Activated naive CD4-positive, alpha-beta T cell treated with anti-CD3 and anti-CD28 coated beads for 36 hours (primary cell): ENCODE results near the gene C10orf67. TPM values are rescaled to one million over a fixed set of nuclear protein-coding genes. Genes with fewer than 3 reads are reported as not detected.

Source experiments
- CTCF ChIA-PET: fragments of 350-600 bp; sonication (Branson Sonifier 250); formaldehyde crosslinking; loops from one replicate; lab custom pipeline; 2021; ENCODE audit warnings: antibody characterized with exemption; lab: Charles Lee
- DNase-seq: peaks from one replicate; pipeline ENCODE4 v3.0.0-alpha.2; 2020
- H3K27ac Mint-ChIP-seq: one replicate; pipeline ENCODE4 v1.8.0; 2021; ENCODE audit warnings: mild to moderate bottlenecking, mixed read lengths
- H3K27me3 Mint-ChIP-seq: one replicate; pipeline ENCODE4 v1.8.0; 2021; ENCODE audit warnings: low read depth, mixed read lengths
- H3K36me3 Mint-ChIP-seq: one replicate; pipeline ENCODE4 v1.8.0; 2021; ENCODE audit warnings: low read depth, mixed read lengths
- H3K4me1 Mint-ChIP-seq: one replicate; pipeline ENCODE4 v1.8.0; 2021; ENCODE audit warnings: low read depth, mixed read lengths
- H3K4me3 Mint-ChIP-seq: one replicate; pipeline ENCODE4 v1.8.0; 2021; ENCODE audit warnings: mild to moderate bottlenecking, moderate library complexity, mixed read lengths
- H3K9me3 Mint-ChIP-seq: one replicate; pipeline ENCODE4 v1.8.0; 2021; ENCODE audit warnings: mixed read lengths
- intact Hi-C: fragments of 100-400 bp; cut with micrococcal nuclease; formaldehyde crosslinking; loops from one replicate; pipeline ENCODE4 v1.15.1; 2023
- total RNA-seq, 2 experiments: library from RNA; stranded (reverse); gene quantifications; one replicate each; pipeline ENCODE4 v1.2.3, GENCODE V29; 2021

The C10orf67 gene
- total RNA-seq, 2 experiments from 2014 or later, result 2.0 to 3.2 TPM

GRCh38 chr10:23338886-23339285 lies 5.7 kb downstream of the C10orf67 start:
- DNase-seq, result no peak
- Mint-ChIP-seq H3K36me3 (peaks cover 3% of the 10 kb centered on the region), H3K4me1 (peaks cover 81% of the 10 kb centered on the region), H3K27ac (no peak overlapping the region), H3K9me3 (no peaks in the 10 kb centered on the region), H3K27me3 (no peaks in the 10 kb centered on the region), H3K4me3 (no peak overlapping the region)
- CTCF ChIA-PET, result interaction anchor here (0.7 to 1.1 kb wide), 2 partner anchors 52 to 187 kb away, joined by 3 to 4 read pairs; no protein-coding TSS in a partner anchor
- intact Hi-C loops, result loop anchor here (5.0 to 10.0 kb wide), 7 partner anchors 242 to 1566 kb away; partner anchors contain the start of genes ARHGAP21 and MSRB2

- H3K36me3 Mint-ChIP-seq, result peaks cover 3% of the 10 kb centered on the region
- H3K27ac Mint-ChIP-seq, result peak overlapping the region; percentile 32
- H3K27me3 Mint-ChIP-seq, result no peaks in the 10 kb centered on the region
- no peaks in the 10 kb centered on the region for H3K9me3 Mint-ChIP-seq
- H3K4me1 Mint-ChIP-seq, result peaks cover 82% of the 10 kb centered on the region
- intact Hi-C loops, result loop anchor here (5.0 to 10.0 kb wide), 7 partner anchors 241 to 1567 kb away; partner anchors contain the start of genes ARHGAP21 and MSRB2
- H3K4me3 Mint-ChIP-seq, result no peak overlapping the region
- DNase-seq, result no peak
- CTCF ChIA-PET, result interaction anchor here (1.1 kb wide), 1 partner anchor 188 kb away, joined by 4 read pairs; no protein-coding TSS in a partner anchor
These were observed 6.3 kb downstream of the C10orf67 start for GRCh38 chr10:23338155-23338828.

- Mint-ChIP-seq H3K27ac (peak overlapping the region; percentile 61), H3K4me3 (no peak overlapping the region), H3K36me3 (peaks cover 3% of the 10 kb centered on the region), H3K27me3 (no peaks in the 10 kb centered on the region), H3K9me3 (no peaks in the 10 kb centered on the region), H3K4me1 (peaks cover 81% of the 10 kb centered on the region)
- peak; percentile 55 for DNase-seq
- intact Hi-C loops, result loop anchor here (2.0 to 10.0 kb wide), 8 partner anchors 55 to 1567 kb away; partner anchors contain the start of genes ARHGAP21 and MSRB2
- CTCF ChIA-PET, result no interaction called here
These were observed 7.0 kb downstream of the C10orf67 start for GRCh38 chr10:23337616-23338015.

GRCh38 chr10:23331567-23332301 lies 12.9 kb downstream of the C10orf67 start:
- CTCF ChIA-PET, result interaction anchor here (0.6 to 0.9 kb wide), 4 partner anchors 27 to 117 kb away, joined by 3 to 4 read pairs (median 4); no protein-coding TSS in a partner anchor
- Mint-ChIP-seq H3K27me3 (no peaks in the 10 kb centered on the region), H3K4me3 (no peak overlapping the region), H3K36me3 (peaks cover 3% of the 10 kb centered on the region), H3K9me3 (no peaks in the 10 kb centered on the region), H3K27ac (peak overlapping the region; percentile 77), H3K4me1 (peaks cover 45% of the 10 kb centered on the region)
- no peak for DNase-seq
- intact Hi-C loops, result loop anchor here (1.0 to 10.0 kb wide), 6 partner anchors 9 to 1573 kb away; no protein-coding TSS in a partner anchor

GRCh38 chr10:23330948-23331347 lies 13.6 kb downstream of the C10orf67 start:
- intact Hi-C loops, result loop anchor here (10.0 kb wide), 4 partner anchors 676 to 1574 kb away; no protein-coding TSS in a partner anchor
- CTCF ChIA-PET, result interaction anchor here (0.8 kb wide), 1 partner anchor 198 kb away, joined by 3 read pairs; no protein-coding TSS in a partner anchor
- H3K36me3 Mint-ChIP-seq, result peaks cover 2% of the 10 kb centered on the region
- H3K9me3 Mint-ChIP-seq, result no peaks in the 10 kb centered on the region
- no peak overlapping the region for H3K27ac Mint-ChIP-seq
- H3K27me3 Mint-ChIP-seq, result no peaks in the 10 kb centered on the region
- peaks cover 40% of the 10 kb centered on the region for H3K4me1 Mint-ChIP-seq
- no peak for DNase-seq
- no peak overlapping the region for H3K4me3 Mint-ChIP-seq

- intact Hi-C loops, result no loop called here
- H3K27me3 Mint-ChIP-seq, result no peaks in the 10 kb centered on the region
- H3K9me3 Mint-ChIP-seq, result no peaks in the 10 kb centered on the region
- no peak overlapping the region for H3K4me3 Mint-ChIP-seq
- CTCF ChIA-PET, result interaction anchor here (1.0 to 3.2 kb wide), 2 partner anchors 12 to 199 kb away, joined by 5 to 20 read pairs; no protein-coding TSS in a partner anchor
- peaks cover 34% of the 10 kb centered on the region for H3K4me1 Mint-ChIP-seq
- H3K27ac Mint-ChIP-seq, result no peak overlapping the region
- H3K36me3 Mint-ChIP-seq, result no peaks in the 10 kb centered on the region
- no peak for DNase-seq
These were observed 17.9 kb downstream of the C10orf67 start for GRCh38 chr10:23326544-23327307.

GRCh38 chr10:23325132-23325531 lies 19.5 kb downstream of the C10orf67 start:
- intact Hi-C loops, result loop anchor here (1.0 kb wide), 1 partner anchor 200 kb away; no protein-coding TSS in a partner anchor
- Mint-ChIP-seq H3K27ac (no peak overlapping the region), H3K9me3 (no peaks in the 10 kb centered on the region), H3K27me3 (no peaks in the 10 kb centered on the region), H3K36me3 (no peaks in the 10 kb centered on the region), H3K4me3 (no peak overlapping the region), H3K4me1 (peaks cover 30% of the 10 kb centered on the region)
- CTCF ChIA-PET, result interaction anchor here (0.9 to 3.2 kb wide), 9 partner anchors 10 to 377 kb away, joined by 3 to 20 read pairs (median 4); no protein-coding TSS in a partner anchor
- DNase-seq, result no peak

GRCh38 chr10:23324351-23324750 lies 20.2 kb downstream of the C10orf67 start:
- intact Hi-C loops, result loop anchor here (5.0 kb wide), 1 partner anchor 38 kb away; no protein-coding TSS in a partner anchor
- H3K27ac Mint-ChIP-seq, result no peak overlapping the region
- no peak overlapping the region for H3K4me3 Mint-ChIP-seq
- CTCF ChIA-PET, result interaction anchor here (1.0 to 3.2 kb wide), 5 partner anchors 9 to 378 kb away, joined by 3 to 20 read pairs (median 7); no protein-coding TSS in a partner anchor
- no peaks in the 10 kb centered on the region for H3K27me3 Mint-ChIP-seq
- H3K9me3 Mint-ChIP-seq, result no peaks in the 10 kb centered on the region
- DNase-seq, result no peak
- H3K4me1 Mint-ChIP-seq, result peaks cover 30% of the 10 kb centered on the region
- peaks cover 5% of the 10 kb centered on the region for H3K36me3 Mint-ChIP-seq

GRCh38 chr10:23322082-23322481 lies 22.5 kb downstream of the C10orf67 start:
- intact Hi-C loops, result loop anchor here (1.0 to 5.0 kb wide), 2 partner anchors 10 to 40 kb away; no protein-coding TSS in a partner anchor
- Mint-ChIP-seq H3K27ac (peak overlapping the region; percentile 83), H3K4me1 (peaks cover 30% of the 10 kb centered on the region), H3K9me3 (no peaks in the 10 kb centered on the region), H3K27me3 (no peaks in the 10 kb centered on the region), H3K36me3 (peaks cover 13% of the 10 kb centered on the region), H3K4me3 (peak overlapping the region; percentile 64)
- no peak for DNase-seq
- CTCF ChIA-PET, result interaction anchor here (1.1 kb wide), 2 partner anchors 10 to 28 kb away, joined by 3 read pairs; no protein-coding TSS in a partner anchor

GRCh38 chr10:23319835-23320234 lies 24.8 kb downstream of the C10orf67 start:
- H3K27me3 Mint-ChIP-seq, result no peaks in the 10 kb centered on the region
- CTCF ChIA-PET, result interaction anchor here (1.5 kb wide), 1 partner anchor 211 kb away, joined by 4 read pairs; no protein-coding TSS in a partner anchor
- intact Hi-C loops, result loop anchor here (5.0 to 10.0 kb wide), 2 partner anchors 42 to 1195 kb away; no protein-coding TSS in a partner anchor

GRCh38 chr10:23318359-23318758 lies 26.2 kb downstream of the C10orf67 start:
- CTCF ChIA-PET, result interaction anchor here (0.6 to 1.5 kb wide), 2 partner anchors 212 to 1217 kb away, joined by 3 to 4 read pairs; no protein-coding TSS in a partner anchor
- peaks cover 13% of the 10 kb centered on the region for H3K36me3 Mint-ChIP-seq
- peaks cover 20% of the 10 kb centered on the region for H3K4me1 Mint-ChIP-seq
- intact Hi-C loops, result loop anchor here (10.0 kb wide), 1 partner anchor 1196 kb away; no protein-coding TSS in a partner anchor
- H3K4me3 Mint-ChIP-seq, result no peak overlapping the region
- H3K27me3 Mint-ChIP-seq, result no peaks in the 10 kb centered on the region
- no peak overlapping the region for H3K27ac Mint-ChIP-seq
- peaks cover 4% of the 10 kb centered on the region for H3K9me3 Mint-ChIP-seq
- DNase-seq, result no peak

More at GRCh38 chr10:23319835-23320234, 24.8 kb downstream of the C10orf67 start:
- Mint-ChIP-seq H3K4me1 (peaks cover 27% of the 10 kb centered on the region), H3K27ac (no peak overlapping the region), H3K9me3 (peaks cover 4% of the 10 kb centered on the region), H3K36me3 (peaks cover 13% of the 10 kb centered on the region), H3K4me3 (peak overlapping the region; percentile 8)
- no peak for DNase-seq
